WTC11 (cell line): ENCODE measurements around the gene APLF. TPM values are rescaled to one million over a fixed set of nuclear protein-coding genes. Genes with fewer than 3 reads are reported as not detected.

Experiments
- ATAC-seq: fragments of 200-7000 bp; cut with Tn5 transposase; 2 replicates; pipeline ENCODE4 v1.10.0; 2021; ENCODE audit warnings: mild to moderate bottlenecking, moderate library complexity
- CTCF ChIA-PET: fragments of 300-600 bp; sonication (Branson Sonifier 250); formaldehyde crosslinking; loops from one replicate; lab custom pipeline; 2021; ENCODE audit warnings: antibody characterized with exemption; lab: Charles Lee
- POLR2A ChIA-PET: fragments of 350-600 bp; sonication (Branson Sonifier 250); formaldehyde crosslinking; loops from one replicate; lab custom pipeline; 2021; ENCODE audit warnings: antibody characterized with exemption; lab: Charles Lee
- DNase-seq: peaks from one replicate; pipeline ENCODE4 v3.0.0; 2021; ENCODE audit warnings: low spot score
- H3K27ac Mint-ChIP-seq: 2 replicates; pipeline ENCODE4 v1.8.0; 2021; ENCODE audit warnings: mixed read lengths
- H3K27me3 Mint-ChIP-seq: 2 replicates; pipeline ENCODE4 v1.8.0; 2021; ENCODE audit warnings: low read depth, mild to moderate bottlenecking, moderate library complexity, mixed read lengths
- H3K36me3 Mint-ChIP-seq: 2 replicates; pipeline ENCODE4 v1.8.0; 2021; ENCODE audit warnings: mixed read lengths
- H3K4me1 Mint-ChIP-seq: 2 replicates; pipeline ENCODE4 v1.8.0; 2022; ENCODE audit warnings: mixed read lengths
- H3K4me3 Mint-ChIP-seq: 2 replicates; pipeline ENCODE4 v1.8.0; 2021; ENCODE audit warnings: mild to moderate bottlenecking, moderate library complexity, mixed read lengths
- H3K9me3 Mint-ChIP-seq: 2 replicates; pipeline ENCODE4 v1.8.0; 2021; ENCODE audit warnings: mixed read lengths
- ESRRA ChIP-seq: sonication (generic); formaldehyde crosslinking; IDR thresholded peaks from 2 replicates; pipeline ENCODE4 v1.8.1; 2022; ENCODE audit warnings: mild to moderate bottlenecking, missing genetic modification reagents, borderline replicate concordance
- GABPB1 ChIP-seq: sonication (generic); formaldehyde crosslinking; IDR thresholded peaks from 2 replicates; pipeline ENCODE4 v1.8.1; 2023; ENCODE audit warnings: mild to moderate bottlenecking, missing genetic modification reagents
- IRF2 ChIP-seq: sonication (generic); formaldehyde crosslinking; IDR thresholded peaks from 2 replicates; pipeline ENCODE4 v1.8.0; 2022; ENCODE audit warnings: low read depth, missing genetic modification reagents, borderline replicate concordance
- NFATC4 ChIP-seq: fragments of 250-450 bp; sonication (Bioruptor Pico); IDR thresholded peaks from 2 replicates; pipeline ENCODE4 v1.9.0; 2021; ENCODE audit warnings: mild to moderate bottlenecking
- NFYB ChIP-seq: sonication (generic); formaldehyde crosslinking; conservative IDR thresholded peaks from 2 replicates; pipeline ENCODE4 v1.8.0; 2022; ENCODE audit warnings: low read depth, missing genetic modification reagents
- NR3C1 ChIP-seq: sonication (generic); formaldehyde crosslinking; conservative IDR thresholded peaks from 2 replicates; pipeline ENCODE4 v1.8.1; 2023; ENCODE audit warnings: low read depth, mild to moderate bottlenecking, missing genetic modification reagents
- PRRX2 ChIP-seq: fragments of 250-450 bp; sonication (Bioruptor Pico); IDR thresholded peaks from 2 replicates; pipeline ENCODE4 v1.8.0; 2021; ENCODE audit warnings: mild to moderate bottlenecking
- RELA ChIP-seq: sonication (generic); formaldehyde crosslinking; IDR thresholded peaks from 2 replicates; pipeline ENCODE4 v1.8.1; 2022; ENCODE audit warnings: missing genetic modification reagents, mild to moderate bottlenecking, borderline replicate concordance
- SOX15 ChIP-seq: fragments of 250-450 bp; sonication (Bioruptor Pico); IDR thresholded peaks from 2 replicates; pipeline ENCODE4 v1.9.0; 2021; ENCODE audit warnings: mild to moderate bottlenecking
- TEAD4 ChIP-seq: sonication (generic); formaldehyde crosslinking; IDR thresholded peaks from 2 replicates; pipeline ENCODE4 v1.8.0; 2022; ENCODE audit warnings: mild to moderate bottlenecking, missing genetic modification reagents
- ZNF423 ChIP-seq: fragments of 250-450 bp; sonication (Bioruptor Pico); IDR thresholded peaks from 2 replicates; pipeline ENCODE4 v2.1.2; 2022; ENCODE audit warnings: mild to moderate bottlenecking, moderate library complexity
- total RNA-seq: library from RNA; stranded (reverse); gene quantifications from 3 replicates; pipeline ENCODE4 v1.2.3, GENCODE V29; 2021
- TF ChIP-seq, protein P1 (sequence below): sonication (generic); formaldehyde crosslinking; IDR thresholded peaks from 2 replicates; pipeline ENCODE4 v1.8.0; 2023; ENCODE audit warnings: mild to moderate bottlenecking, missing genetic modification reagents
- TF ChIP-seq, protein P2 (sequence below): sonication (generic); formaldehyde crosslinking; IDR thresholded peaks from 2 replicates; pipeline ENCODE4 v1.8.1; 2022; ENCODE audit warnings: low read depth, mild to moderate bottlenecking, moderate library complexity, missing genetic modification reagents, borderline replicate concordance
- TF ChIP-seq, protein P3 (sequence below): fragments of 250-450 bp; sonication (Bioruptor Pico); IDR thresholded peaks from 2 replicates; pipeline ENCODE4 v1.9.0; 2021; ENCODE audit warnings: mild to moderate bottlenecking
- TF ChIP-seq, protein P4 (sequence below): sonication (generic); formaldehyde crosslinking; IDR thresholded peaks from 2 replicates; pipeline ENCODE4 v1.8.0; 2022; ENCODE audit warnings: mild to moderate bottlenecking, missing genetic modification reagents
- TF ChIP-seq, protein P5 (sequence below): fragments of 250-450 bp; sonication (Bioruptor Pico); IDR thresholded peaks from 2 replicates; pipeline ENCODE4 v1.9.0; 2021; ENCODE audit warnings: mild to moderate bottlenecking
- TF ChIP-seq, protein P6 (sequence below): sonication (generic); formaldehyde crosslinking; IDR thresholded peaks from 2 replicates; pipeline ENCODE4 v1.8.1; 2023; ENCODE audit warnings: mild to moderate bottlenecking, missing genetic modification reagents

The APLF gene
- total RNA-seq, 1 experiment from 2014 or later = 2.7 TPM

DNA sequence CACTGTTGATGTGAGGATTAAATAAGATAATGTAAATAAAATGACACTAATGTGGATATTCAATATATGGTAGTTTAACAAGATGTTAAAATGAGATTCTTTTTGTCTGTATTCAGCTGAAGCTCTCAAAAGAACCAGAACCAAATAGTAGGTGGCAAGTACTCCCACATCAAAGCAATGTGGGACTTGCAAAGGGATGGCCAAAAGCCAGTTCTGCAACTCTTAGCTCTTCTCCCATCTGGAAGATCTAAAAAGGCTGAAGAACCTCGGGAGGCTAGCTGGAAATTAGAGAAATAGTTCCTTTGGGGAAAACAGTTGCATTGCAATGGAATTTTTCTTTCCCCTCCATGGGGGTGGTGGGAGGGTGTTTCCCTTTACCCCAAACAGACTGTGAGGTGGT, 49.0 kb upstream of the APLF start (continued):
- TF ChIP-seq, protein P1, sequence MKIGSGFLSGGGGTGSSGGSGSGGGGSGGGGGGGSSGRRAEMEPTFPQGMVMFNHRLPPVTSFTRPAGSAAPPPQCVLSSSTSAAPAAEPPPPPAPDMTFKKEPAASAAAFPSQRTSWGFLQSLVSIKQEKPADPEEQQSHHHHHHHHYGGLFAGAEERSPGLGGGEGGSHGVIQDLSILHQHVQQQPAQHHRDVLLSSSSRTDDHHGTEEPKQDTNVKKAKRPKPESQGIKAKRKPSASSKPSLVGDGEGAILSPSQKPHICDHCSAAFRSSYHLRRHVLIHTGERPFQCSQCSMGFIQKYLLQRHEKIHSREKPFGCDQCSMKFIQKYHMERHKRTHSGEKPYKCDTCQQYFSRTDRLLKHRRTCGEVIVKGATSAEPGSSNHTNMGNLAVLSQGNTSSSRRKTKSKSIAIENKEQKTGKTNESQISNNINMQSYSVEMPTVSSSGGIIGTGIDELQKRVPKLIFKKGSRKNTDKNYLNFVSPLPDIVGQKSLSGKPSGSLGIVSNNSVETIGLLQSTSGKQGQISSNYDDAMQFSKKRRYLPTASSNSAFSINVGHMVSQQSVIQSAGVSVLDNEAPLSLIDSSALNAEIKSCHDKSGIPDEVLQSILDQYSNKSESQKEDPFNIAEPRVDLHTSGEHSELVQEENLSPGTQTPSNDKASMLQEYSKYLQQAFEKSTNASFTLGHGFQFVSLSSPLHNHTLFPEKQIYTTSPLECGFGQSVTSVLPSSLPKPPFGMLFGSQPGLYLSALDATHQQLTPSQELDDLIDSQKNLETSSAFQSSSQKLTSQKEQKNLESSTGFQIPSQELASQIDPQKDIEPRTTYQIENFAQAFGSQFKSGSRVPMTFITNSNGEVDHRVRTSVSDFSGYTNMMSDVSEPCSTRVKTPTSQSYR (CRISPR knock-in tag) = no peak
- TF ChIP-seq, protein P2, sequence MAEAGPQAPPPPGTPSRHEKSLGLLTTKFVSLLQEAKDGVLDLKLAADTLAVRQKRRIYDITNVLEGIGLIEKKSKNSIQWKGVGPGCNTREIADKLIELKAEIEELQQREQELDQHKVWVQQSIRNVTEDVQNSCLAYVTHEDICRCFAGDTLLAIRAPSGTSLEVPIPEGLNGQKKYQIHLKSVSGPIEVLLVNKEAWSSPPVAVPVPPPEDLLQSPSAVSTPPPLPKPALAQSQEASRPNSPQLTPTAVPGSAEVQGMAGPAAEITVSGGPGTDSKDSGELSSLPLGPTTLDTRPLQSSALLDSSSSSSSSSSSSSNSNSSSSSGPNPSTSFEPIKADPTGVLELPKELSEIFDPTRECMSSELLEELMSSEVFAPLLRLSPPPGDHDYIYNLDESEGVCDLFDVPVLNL = no peak
- TF ChIP-seq NR3C1 (CRISPR knock-in tag) = no peak
- TF ChIP-seq RELA (CRISPR knock-in tag) = no peak
- TF ChIP-seq NFATC4 = no peak
- TF ChIP-seq, protein P3, sequence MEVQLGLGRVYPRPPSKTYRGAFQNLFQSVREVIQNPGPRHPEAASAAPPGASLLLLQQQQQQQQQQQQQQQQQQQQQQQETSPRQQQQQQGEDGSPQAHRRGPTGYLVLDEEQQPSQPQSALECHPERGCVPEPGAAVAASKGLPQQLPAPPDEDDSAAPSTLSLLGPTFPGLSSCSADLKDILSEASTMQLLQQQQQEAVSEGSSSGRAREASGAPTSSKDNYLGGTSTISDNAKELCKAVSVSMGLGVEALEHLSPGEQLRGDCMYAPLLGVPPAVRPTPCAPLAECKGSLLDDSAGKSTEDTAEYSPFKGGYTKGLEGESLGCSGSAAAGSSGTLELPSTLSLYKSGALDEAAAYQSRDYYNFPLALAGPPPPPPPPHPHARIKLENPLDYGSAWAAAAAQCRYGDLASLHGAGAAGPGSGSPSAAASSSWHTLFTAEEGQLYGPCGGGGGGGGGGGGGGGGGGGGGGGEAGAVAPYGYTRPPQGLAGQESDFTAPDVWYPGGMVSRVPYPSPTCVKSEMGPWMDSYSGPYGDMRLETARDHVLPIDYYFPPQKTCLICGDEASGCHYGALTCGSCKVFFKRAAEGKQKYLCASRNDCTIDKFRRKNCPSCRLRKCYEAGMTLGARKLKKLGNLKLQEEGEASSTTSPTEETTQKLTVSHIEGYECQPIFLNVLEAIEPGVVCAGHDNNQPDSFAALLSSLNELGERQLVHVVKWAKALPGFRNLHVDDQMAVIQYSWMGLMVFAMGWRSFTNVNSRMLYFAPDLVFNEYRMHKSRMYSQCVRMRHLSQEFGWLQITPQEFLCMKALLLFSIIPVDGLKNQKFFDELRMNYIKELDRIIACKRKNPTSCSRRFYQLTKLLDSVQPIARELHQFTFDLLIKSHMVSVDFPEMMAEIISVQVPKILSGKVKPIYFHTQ (CRISPR knock-in tag) = no peak
- TF ChIP-seq, protein P4, sequence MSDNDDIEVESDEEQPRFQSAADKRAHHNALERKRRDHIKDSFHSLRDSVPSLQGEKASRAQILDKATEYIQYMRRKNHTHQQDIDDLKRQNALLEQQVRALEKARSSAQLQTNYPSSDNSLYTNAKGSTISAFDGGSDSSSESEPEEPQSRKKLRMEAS = no peak
- TF ChIP-seq TEAD4 (CRISPR knock-in tag) = no peak
- no peak for TF ChIP-seq SOX15 (CRISPR knock-in tag)
- no peak for TF ChIP-seq NFYB (CRISPR knock-in tag)

DNA sequence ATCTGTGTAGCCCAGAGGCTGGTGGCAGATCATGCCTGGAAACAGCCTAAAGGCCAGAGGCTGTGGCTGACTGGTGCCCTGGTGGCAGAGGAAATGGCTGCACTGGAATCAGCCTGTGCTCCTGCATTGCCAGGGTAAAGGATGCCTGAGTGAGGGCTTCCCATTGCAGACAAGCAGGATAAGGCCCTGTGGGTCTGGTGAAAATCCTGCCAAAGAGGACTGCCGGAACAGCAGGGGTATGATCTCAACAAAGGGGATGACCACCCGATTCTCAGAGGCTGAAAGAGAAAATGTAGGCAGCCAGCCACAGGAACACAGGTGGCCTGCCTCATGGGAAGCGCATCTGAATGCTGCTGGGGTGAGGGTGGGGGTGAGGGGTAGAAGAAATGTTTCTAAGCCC, 48.5 kb upstream of the APLF start:
- Mint-ChIP-seq H3K27me3 (no peaks in the 10 kb centered on the region), H3K4me3 (no peak overlapping the region), H3K27ac (no peak overlapping the region), H3K36me3 (no peaks in the 10 kb centered on the region), H3K4me1 (peaks cover 21% of the 10 kb centered on the region), H3K9me3 (no peaks in the 10 kb centered on the region)
- DNase-seq = peak; percentile 23
- ChIA-PET CTCF (interaction anchor here (0.9 kb wide), 1 partner anchor 14 kb away, joined by 6 read pairs; no protein-coding TSS in a partner anchor), POLR2A (no interaction called here)
- peak; percentile 93 for ATAC-seq
- TF ChIP-seq SOX15 (CRISPR knock-in tag) (no peak), PRRX2 (CRISPR knock-in tag) (no peak), ZNF423 (CRISPR knock-in tag) (peak; percentile 71)
- TF ChIP-seq, protein P5, sequence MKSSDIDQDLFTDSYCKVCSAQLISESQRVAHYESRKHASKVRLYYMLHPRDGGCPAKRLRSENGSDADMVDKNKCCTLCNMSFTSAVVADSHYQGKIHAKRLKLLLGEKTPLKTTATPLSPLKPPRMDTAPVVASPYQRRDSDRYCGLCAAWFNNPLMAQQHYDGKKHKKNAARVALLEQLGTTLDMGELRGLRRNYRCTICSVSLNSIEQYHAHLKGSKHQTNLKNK = no peak

DNA sequence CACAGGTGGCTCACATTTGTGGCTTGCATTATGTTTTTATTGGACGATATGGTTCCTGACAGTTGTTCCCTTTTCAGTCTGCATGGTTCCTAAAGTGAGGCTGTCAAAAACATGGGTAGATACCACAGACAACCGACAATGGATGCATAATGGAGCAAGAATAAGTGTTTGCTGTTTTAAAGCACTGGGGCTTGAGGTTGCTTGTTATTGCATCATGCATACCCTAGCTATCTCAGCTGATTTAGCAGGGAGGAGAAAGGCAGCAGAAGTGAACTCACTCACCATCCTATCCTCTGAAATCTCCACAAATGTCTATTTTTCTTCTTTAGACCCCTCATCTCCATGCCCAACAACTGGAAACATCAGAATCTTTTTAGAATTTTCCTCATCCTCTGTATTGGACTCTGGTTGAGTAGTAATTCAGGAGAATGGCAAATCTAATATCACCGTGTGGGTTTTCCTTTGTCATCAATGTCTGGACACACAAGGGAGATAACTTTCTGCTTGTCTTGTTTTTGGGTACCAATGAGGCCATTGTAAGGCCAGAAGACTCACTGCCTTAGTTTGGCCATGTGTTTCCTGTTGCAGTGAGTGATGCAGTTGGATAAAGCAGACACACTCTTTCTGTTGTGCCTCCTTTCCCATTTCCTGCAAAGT, 47.0 kb upstream of the APLF start:
- Mint-ChIP-seq H3K36me3 (no peaks in the 10 kb centered on the region), H3K4me3 (no peak overlapping the region), H3K9me3 (no peaks in the 10 kb centered on the region), H3K27me3 (no peaks in the 10 kb centered on the region), H3K27ac (no peak overlapping the region), H3K4me1 (peaks cover 21% of the 10 kb centered on the region)
- CTCF ChIA-PET = interaction anchor here (1.2 kb wide), 1 partner anchor 22 kb away, joined by 6 read pairs; no protein-coding TSS in a partner anchor
- no peak for TF ChIP-seq ESRRA (CRISPR knock-in tag)
- TF ChIP-seq IRF2 (CRISPR knock-in tag) = no peak
- TF ChIP-seq, protein P4 = 0 out of 2 replicates have a peak, but pooled peaks have one; percentile 22
- TF ChIP-seq GABPB1 = peak; percentile 96
- TF ChIP-seq, protein P6, sequence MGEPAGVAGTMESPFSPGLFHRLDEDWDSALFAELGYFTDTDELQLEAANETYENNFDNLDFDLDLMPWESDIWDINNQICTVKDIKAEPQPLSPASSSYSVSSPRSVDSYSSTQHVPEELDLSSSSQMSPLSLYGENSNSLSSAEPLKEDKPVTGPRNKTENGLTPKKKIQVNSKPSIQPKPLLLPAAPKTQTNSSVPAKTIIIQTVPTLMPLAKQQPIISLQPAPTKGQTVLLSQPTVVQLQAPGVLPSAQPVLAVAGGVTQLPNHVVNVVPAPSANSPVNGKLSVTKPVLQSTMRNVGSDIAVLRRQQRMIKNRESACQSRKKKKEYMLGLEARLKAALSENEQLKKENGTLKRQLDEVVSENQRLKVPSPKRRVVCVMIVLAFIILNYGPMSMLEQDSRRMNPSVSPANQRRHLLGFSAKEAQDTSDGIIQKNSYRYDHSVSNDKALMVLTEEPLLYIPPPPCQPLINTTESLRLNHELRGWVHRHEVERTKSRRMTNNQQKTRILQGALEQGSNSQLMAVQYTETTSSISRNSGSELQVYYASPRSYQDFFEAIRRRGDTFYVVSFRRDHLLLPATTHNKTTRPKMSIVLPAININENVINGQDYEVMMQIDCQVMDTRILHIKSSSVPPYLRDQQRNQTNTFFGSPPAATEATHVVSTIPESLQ (CRISPR knock-in tag) = no peak
- POLR2A ChIA-PET = no interaction called here
- ATAC-seq (no peak), DNase-seq (no peak)
